ENCODE measurements around the gene TTC33.
"Not testable (repeated sequence)": the region's sequence is repeated elsewhere in the genome, so short reads cannot be mapped to it uniquely, and the experiment has no call there.

The TTC33 gene

GRCh38 chr5:40755407-40756365 is at the start of gene TTC33:
TTC33 (minus strand) TSS chr5:40755961; CDS start chr5:40747018, 8,943 bp downstream.
- DNase-seq, result peak; percentile 90

DNA sequence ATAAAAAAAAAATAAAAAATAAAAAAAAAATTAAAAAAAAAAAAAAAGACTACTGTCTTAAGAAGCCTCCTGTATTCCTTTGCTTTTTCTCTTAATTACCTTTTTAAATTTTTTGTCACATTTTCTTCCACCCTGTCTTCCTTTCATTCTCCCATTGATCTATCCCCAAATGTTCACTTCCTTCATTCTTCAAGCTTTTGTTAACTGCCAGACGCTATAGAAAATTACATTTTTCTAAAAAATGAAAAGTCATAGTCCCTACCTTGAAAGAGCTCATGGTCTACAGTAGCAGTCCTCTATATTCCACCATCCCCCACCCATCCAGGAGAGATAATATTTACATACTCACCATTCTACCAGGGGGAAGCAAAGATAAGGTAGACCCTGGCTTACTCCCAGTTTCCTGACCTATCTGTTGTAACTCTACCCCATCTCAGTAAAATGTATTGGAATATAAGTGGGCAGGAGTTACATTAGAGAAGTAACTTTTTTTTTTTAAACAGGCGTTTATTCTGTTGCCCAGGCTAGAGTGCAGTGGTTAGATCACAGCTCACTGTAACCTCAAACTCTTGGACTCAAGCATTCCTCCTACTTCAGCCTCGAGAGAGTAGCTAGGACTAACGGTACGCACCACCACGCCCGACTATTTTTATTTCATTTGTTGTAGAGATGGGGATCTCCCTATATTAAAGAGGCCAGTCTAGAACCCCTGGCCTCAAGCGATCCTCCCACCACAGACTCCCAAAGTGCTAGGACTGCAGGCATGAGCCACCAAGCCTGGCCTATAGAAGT is 46.2 kb upstream of the TTC33 start:
- DNase-seq, result no peak

GRCh38 chr5:40799258-40799657 is 43.5 kb upstream of the TTC33 start:
- DNase-seq, result no peak

DNA sequence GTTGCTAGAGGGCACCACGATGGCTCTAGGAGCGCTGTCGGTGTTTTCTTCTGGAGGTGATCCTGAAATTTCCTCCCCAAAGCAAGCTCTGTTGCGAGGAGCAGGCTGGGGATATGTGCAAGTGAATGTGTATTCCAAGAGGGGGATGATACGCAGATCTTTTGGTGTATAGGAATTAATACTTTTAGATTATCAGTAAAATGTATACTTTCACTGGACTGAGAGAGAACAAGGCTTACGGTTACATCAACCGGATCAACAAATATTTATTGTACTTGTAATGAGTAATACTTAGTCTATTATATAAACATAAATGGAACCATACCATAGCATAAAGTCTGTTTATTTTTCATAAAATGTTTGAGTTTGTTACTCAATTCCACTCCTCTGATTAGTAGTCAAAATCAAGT is 43.0 kb upstream of the TTC33 start:
- DNase-seq, result no peak

DNA sequence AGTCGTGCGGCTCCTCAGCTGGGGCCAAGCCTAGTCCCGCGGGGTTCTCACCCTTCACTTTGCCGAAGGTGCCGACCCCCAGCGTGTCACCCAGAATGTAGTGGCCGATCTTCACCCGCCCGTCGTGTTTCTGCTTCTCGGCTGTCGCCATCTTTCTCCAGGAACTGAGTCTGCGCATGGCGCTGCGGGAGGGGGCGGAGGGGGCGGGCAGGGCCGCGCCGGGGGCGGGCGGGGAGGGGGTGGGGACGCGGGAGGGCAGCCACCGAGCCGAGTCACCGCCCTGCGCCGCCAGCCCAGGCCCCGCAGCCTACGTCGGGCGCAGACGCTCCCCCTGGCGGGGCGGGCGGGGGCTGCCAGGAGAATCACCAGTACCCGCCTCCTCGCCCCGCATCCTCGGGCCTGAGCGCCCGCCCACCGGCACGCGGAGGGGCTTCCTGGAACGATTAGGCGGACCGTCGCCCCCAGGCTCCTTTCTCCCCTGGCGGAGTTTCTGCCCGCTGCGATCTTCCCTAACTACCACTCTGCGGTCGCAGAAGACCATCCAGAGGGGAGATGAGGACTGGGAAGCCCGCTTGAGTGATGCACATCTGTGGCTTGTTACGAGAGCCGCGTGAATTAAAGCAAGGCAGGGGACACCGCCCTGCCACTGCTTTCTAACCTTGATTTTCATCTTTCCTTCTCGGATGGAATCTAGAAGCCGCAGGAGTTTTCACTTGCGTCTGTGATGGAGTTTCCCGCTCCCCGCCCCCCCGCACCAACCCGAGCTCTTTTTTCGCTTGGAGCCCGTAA is 42.4 kb upstream of the TTC33 start, which contains the start of gene PRKAA1:
PRKAA1 (minus strand) TSS at position 363 of the 789 bp plus-strand sequence; CDS start at position 178, 185 bp downstream.
- DNase-seq, result peak; percentile 86

DNA sequence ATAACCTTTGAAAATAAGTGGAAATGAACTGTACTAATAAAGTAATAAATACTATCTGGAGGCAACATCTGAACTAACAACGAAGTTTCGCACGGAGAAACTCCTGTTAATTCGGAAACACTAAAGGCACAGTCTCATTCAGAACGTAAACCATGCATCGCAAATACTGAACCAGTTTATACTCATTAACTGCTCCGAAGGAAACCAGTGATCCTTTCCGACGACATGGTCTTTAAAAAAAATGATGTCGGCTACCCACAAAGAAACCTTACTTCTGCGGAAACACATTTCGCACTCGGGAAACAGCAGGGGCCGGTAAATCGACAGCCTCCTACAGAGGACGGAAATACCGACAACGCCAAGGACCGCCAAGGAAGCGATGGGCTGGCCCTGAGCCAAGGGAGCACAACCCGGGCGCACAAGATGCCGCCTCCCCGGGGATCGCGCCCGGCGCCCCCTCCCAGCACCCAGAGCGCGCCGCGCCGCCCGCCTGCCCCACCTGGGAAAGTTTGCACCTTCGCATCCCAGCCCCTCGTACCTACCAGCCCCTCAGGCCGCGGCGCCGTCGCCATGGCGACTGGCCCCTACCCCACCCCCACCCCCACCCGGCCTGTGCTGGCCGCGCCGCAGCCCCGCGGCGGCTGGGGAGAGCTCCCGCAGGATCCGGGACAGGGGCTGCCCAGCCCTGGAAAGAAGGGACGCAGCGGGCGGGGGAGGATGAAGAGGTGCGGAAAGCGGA is 41.7 kb upstream of the TTC33 start:
- peak; percentile 61 for DNase-seq

GRCh38 chr5:40796487-40796889 is 40.7 kb upstream of the TTC33 start:
- no peak for DNase-seq

DNA sequence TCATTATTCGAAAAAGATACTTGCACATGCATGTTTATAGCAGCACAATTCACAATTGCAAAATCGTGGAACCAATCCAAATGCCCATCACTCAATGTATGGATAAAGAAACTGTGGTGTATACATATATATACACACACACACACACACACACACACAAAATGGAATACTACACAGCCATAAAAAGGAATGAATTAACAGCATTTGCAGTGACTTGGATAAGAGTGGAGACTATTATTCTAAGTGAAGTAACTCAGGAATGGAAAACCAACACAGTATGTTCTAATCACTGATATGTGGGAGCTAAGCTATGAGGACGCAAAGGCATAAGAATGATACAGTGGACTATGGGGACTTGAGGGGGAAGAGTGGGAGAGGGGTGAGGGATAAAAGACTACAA is 39.1 kb upstream of the TTC33 start:
- not testable (repeated sequence) for DNase-seq

GRCh38 chr5:40794340-40794739 is 38.6 kb upstream of the TTC33 start:
- not testable (repeated sequence) for DNase-seq

DNA sequence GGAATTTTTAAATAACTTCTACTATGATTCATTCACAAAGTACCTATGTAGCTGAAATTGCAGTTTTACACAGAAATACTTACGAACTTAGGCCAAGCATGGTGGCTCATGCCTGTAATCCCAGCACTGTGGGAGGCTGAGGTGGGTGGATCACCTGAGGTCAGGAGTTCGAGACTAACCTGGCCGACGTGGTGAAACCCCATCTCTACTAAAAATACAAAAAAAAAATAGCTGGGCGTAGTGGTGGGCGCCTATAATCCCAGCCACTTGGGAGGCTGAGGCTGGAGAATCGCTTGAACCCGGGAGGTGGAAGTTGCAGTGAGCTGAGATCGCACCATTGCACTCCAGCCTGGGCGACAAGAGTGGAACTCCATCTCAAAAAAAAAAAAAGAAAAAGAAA is 36.9 kb upstream of the TTC33 start:
- DNase-seq, result not testable (repeated sequence)

DNA sequence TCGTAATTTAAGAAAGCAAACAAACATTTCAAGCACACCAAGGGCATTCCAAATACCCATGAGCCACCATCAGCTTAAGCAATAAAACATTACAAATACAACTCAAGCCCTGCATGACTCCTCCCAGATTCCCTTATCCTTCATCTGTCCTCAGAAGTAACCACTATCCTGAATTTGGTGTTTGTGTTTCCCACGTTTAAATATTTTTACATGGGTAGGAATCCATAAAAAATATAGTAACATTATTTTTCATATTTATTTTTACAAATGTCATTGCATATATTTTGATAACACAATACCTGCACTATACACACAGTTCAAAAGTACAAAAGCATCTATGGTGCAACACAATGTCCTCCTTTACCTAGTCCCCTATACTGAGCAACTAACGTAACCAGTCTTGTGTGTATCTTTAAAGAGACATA is 36.0 kb upstream of the TTC33 start:
- DNase-seq, result no peak

- DNase-seq, result no peak
Observed at GRCh38 chr5:40790947-40791593, 35.3 kb upstream of the TTC33 start.

DNA sequence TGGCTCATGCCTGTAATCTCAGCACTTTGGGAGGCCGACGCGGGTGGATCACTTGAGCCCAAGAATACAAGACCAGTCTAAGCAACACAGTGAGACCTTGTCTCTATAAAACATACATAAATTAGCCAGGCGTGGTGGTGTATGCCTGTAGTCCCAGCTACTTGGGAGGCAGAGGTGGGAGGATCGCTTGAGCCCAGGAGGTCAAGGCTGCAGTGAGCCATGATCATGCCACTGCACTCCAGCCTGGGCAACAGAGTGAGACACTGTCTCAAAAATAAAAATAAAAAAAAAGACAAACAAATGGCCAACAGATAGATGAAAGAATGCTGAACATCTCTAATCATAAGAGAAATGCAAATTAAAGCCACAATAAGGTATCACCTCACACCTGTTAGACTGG is 33.2 kb upstream of the TTC33 start:
- DNase-seq, result not testable (repeated sequence)

DNA sequence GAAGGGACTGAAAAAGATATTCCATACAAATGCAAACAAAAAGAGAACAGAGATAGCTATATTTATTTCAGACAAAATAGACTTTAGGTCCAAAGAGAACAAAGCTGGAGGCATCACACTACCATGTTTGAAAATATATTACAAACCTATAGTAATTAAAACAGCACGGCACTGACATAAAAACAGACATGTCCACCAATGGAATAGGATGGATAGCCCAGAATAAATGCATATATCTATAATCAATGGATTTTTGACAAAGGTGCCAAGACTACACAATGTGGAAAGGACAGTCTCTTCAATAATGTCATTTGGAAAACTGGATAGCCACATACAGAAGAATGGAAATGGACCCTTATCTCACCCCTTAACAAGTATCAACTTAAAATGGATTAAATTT is 32.2 kb upstream of the TTC33 start:
- DNase-seq, result no peak

- not testable (repeated sequence) for DNase-seq
Observed at GRCh38 chr5:40786664-40787063, 30.9 kb upstream of the TTC33 start.

DNA sequence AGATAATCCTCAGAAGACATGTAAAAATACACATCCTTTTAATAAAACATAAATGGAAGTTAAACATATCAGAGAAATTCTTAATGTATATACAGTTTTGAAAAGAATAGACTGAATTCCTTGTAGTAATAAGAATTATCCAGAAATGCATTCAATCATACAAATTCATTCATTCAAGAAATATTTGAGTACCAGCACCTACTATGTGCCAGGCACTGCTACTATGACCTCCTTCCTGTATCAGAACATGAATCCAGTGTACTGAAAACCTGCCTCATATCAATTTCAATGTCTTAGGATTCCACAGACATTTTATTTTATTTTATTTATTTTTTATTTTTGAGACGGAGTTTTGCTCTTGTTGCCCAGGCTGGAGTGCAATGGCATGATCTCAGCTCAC is 29.2 kb upstream of the TTC33 start:
- DNase-seq, result no peak

GRCh38 chr5:40784027-40784653 is 28.4 kb upstream of the TTC33 start:
- DNase-seq, result no peak

GRCh38 chr5:40781843-40782409 is 26.2 kb upstream of the TTC33 start:
- DNase-seq, result no peak

- DNase-seq, result no peak
Observed at GRCh38 chr5:40780858-40781257, 25.1 kb upstream of the TTC33 start.

DNA sequence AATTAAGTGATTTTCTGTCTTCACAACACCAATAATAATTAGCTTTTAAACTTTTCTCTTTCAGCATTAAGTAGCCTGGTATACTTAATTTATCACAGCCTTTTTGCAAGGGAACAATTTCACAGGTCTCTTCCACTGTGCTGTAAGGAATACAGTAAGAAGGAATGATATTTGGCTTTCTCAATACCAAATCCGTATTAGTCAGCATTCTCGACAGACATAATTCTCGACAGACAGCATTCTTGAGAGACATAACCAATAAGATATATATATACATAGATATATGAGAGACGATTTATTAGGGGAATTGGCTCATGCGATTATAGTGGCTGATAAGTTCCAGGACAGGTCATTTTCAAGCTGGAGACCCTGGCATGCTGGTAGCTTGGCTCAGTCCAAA is 24.4 kb upstream of the TTC33 start:
- DNase-seq, result no peak

GRCh38 chr5:40779561-40779960 is 23.8 kb upstream of the TTC33 start:
- DNase-seq, result no peak
